CD4-positive, alpha-beta T cell treated with Interleukin-1 beta for 1 hour (primary cell): ENCODE results near the gene GABBR2.
"Not testable (repeated sequence)": the region's sequence is repeated elsewhere in the genome, so short reads cannot be mapped to it uniquely, and the experiment has no call there.

Experiments
- DNase-seq, 2 donors: peaks; one replicate each; pipeline ENCODE4 v3.0.0-alpha.2; 2020 to 2022

The GABBR2 gene

GRCh38 chr9:98272083-98272482 lies 436.7 kb downstream of the GABBR2 start:
- DNase-seq, result no peak

GRCh38 chr9:98271479-98271878 lies 437.3 kb downstream of the GABBR2 start:
- no peak for DNase-seq

GRCh38 chr9:98270284-98270683 lies 438.5 kb downstream of the GABBR2 start:
- not testable (repeated sequence) for DNase-seq

DNA sequence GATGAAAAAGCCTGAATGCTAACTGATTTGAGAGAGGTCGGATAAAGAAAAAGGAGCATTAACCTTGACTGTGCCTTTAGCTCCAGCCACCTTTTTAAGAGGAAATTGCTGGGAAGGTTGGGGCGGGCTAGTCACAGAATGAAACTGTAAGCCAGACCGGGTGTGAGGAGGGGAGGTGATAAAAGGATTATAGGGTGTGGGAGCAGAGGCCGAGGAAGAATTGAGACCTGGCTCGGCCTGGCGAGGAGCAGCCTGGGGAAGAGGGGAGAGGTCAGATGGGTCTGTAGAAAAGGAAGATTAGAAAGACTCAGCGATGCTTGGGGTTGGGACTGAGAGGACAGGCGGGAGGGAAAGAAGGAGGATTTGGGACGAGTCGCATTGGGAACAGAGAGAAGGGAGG lies 439.1 kb downstream of the GABBR2 start:
- DNase-seq, result not testable (repeated sequence)

GRCh38 chr9:98267556-98267955 lies 441.2 kb downstream of the GABBR2 start:
- not testable (repeated sequence) for DNase-seq

DNA sequence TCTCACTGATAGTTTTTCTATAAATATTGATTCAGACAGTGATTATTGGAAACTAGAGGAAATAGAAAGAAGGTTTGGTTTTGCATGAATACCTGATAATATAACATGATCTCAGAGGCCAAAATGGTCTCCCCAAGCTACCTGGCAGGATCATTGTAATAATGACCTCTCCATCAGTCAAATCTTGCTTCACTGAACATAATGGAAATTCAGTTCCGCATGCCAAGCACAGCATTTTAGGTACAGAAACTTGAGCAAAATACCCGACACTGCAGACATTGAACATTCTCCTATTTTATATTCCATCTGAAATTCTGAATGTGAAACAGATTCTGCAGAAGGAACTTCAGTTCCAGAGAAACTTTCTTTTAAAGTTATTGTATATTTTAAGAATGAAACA lies 444.2 kb downstream of the GABBR2 start:
- DNase-seq, result no peak

DNA sequence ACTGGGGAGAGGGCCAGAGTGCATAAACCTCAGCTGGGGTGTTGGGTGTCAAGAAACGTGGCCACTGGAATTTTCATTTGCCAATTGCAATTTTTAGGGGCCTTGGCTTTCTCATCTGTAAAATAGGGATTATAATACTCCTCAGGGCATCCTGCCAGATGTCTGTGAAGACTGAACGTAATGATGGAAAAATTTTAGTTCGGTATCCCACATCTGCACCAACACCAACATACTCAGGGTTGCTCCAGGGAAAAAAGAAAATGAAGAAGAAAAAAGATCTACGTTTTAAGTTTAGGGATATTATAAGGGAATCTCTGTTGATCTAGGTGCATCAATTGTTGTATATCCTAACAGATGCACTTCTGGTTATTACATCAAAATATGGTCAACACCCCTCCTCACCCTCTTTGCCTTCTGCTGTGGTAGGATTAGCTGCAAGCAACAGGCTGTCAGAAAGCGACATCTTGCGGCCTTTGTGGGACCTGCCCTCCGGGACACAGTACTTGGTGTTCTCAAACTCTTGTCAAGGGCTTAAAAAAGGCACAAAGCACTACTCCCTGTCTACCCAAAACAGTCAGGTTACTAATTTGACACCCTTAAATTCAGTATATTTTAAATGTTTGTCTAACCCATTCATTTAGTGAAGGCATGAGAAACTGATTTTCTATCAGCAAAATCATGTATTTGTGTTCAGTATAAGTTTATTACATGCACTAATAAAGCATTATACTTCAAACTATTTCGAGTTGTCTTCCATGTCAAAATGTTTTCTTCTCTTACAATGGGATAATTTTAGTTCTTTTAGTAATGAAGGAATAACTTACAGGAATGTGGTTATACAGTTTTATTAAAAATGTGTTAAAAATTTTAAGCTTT lies 445.0 kb downstream of the GABBR2 start:
- peak; percentile 84 to 86 for DNase-seq

DNA sequence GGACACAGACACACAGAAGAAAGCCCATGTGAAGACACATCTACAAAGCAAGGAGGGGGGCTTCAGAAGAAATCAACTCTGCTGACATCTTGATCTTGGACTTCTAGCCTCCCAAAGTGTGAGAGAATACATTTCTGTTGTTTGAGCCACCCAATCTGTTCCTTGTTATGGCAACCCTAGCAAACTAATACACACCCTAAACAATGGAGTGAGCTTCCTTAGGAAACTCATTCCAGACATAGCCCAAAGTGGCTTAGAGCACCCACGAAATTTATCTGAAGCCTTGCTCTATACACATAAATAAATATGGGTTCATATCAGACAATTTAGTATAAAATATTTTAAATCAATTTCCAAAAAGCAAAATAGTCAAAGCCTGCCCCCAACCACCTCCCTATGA lies 445.7 kb downstream of the GABBR2 start:
- DNase-seq, result no peak

- no peak for DNase-seq
These were observed 446.7 kb downstream of the GABBR2 start for GRCh38 chr9:98262056-98262455.

- no peak for DNase-seq
These were observed 448.1 kb downstream of the GABBR2 start for GRCh38 chr9:98260635-98261034.

DNA sequence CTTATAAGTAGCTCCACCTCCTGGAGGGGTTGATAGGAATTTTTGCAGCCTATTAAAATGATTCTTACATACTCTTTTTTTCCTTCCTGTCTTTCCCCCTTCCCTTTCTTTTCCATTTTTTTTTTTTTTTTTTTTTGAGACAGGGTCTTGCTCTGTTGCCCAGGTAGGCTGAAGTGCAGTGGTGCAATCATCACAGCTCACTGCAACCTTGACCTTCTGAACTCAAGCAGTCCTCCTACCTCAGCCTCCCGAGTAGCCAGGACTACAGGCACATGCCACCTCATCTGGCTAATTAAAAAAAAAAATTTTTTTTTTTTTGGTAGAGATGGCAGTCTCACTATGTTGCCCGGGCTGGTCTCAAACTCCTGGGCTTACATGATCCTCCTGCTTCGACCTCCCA lies 448.9 kb downstream of the GABBR2 start:
- no peak for DNase-seq

- DNase-seq, result peak; percentile 43 to 52
These were observed 452.0 kb downstream of the GABBR2 start for GRCh38 chr9:98256756-98257155.

DNA sequence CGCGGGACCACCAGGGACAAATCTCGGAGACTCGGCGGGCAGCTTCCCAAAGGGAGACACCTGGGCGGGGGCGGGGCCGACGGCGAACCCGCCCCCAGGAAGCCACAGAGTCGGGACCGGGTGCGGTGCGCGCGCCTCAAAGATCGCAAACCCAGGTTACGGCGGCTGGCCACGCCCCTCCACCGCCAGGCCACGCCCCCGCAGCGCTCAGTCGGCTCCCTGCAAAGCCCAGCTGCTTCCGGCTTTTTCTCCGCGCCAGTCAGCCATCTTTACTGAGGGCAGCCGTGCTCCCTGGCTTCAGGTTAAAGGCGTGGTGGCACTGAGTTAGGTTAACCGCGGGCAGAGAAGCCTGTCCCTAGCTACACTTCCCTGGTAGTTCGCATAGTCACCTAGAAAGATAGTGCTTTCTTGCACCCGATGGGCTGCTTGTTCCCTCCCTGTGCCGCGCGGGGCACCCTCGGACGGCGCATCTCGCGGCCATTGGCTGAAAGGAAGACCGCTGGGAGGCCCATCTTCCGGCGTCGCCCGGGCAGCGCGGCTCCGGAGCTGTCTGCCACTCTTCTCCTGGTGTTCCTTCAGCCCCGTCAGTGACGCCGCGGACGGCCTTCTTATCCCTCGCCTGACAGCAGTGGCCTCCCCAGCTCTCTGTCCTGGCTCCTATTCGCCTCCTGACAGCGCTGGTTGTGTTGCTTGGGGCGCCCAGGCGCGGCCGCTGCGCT lies 453.0 kb downstream of the GABBR2 start, which contains the start of gene TBC1D2:
TBC1D2 (minus strand) TSS at position 72 of the 719 bp plus-strand sequence. CDS start 108 bp downstream, outside the sequence.
- DNase-seq, result peak; percentile 97

GRCh38 chr9:98255061-98255577 lies 453.6 kb downstream of the GABBR2 start:
- DNase-seq, result no peak

- DNase-seq, result no peak
These were observed 454.3 kb downstream of the GABBR2 start for GRCh38 chr9:98254228-98255060.

GRCh38 chr9:98253565-98253964 lies 455.2 kb downstream of the GABBR2 start:
- no peak for DNase-seq

- DNase-seq, result no peak
These were observed 457.2 kb downstream of the GABBR2 start for GRCh38 chr9:98251551-98251950.

DNA sequence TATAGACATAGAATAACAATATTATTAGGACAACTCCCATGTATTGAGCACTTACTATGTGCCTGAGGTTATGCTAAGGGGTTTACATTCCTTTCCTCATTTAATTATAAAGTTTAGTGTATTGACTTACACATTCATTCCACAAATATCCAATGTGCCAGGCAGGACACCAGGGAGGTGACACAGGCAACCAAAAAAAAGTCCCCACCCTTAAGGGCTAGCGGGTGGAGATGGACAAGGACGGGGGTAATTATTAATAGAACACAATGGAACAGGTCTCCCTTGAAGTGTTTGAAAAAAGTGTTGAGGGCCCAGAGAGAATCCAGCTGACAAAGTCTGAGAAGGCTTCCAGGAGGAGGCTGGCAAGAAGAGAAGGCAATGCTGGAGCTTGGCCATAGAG lies 459.0 kb downstream of the GABBR2 start:
- no peak for DNase-seq

DNA sequence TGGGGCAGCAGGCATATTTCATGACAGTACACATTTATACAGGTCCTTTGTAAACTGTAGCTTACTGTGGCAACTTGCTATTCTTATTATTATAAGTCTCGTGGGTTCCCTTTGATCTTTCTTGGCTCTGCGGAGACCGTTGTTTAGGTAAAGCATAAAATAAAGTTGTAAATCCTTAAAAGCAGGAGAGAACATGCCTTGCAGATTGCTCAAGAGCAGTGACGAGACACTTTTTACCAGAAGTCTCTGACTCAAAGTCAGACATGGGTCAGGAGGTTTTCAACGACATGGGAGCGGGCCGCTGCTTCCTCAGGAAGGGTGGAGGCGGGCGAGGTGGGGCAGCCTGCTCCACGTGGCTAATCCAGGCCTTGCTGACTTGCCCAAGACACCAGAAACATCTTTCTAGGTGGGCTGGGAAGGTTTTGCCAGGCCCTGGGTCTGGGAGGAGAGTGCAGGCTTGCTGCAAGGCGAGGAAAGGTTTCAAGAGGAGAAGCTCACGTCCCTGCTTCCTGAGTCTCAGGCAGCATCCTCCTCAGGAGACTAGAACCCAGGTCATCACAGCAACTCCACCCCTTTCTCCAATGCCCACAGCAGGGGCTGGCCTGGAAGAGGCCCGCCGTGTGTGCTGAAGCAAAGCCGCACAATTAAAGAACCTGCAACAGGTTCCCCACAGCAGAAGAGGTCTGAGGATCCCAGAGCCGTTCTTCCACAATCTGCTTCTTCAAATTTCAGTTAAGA lies 459.8 kb downstream of the GABBR2 start:
- peak in 1 of 2 donors; percentile 70 for DNase-seq

GRCh38 chr9:98247831-98248657 lies 460.7 kb downstream of the GABBR2 start:
- DNase-seq, result no peak

DNA sequence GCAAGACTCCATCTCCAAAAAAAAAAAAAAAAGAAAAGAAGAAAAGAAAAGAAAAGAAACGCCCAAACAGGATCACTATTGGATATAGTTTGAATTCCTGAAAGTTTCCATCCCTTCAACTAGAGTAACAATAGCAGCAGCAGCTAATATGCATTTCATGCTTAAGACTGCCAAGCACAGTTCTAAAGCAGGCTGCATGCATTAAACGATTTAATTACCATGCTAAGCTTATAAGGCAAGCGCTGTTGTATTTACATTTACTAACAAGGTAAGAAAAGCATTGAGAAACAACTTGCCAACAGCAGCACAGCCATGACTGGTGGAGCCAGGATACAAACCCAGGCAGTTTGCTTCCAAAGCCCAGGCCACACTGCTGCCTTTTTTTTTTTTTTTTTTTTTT lies 466.3 kb downstream of the GABBR2 start:
- no peak for DNase-seq
